KOPT-K1 (cell line): Measurements from ENCODE around the gene FAM120B.

Experiments
- H3K27ac ChIP-seq: fragments of 200-600 bp; sonication (generic); 2 replicates; pipeline ENCODE4 v1.5.1; 2016; ENCODE audit warnings: antibody characterized with exemption, mild to moderate bottlenecking, low read depth, low read length; ENCODE audit not compliant: poor library complexity, severe bottlenecking
- H3K36me3 ChIP-seq: fragments of 200-600 bp; sonication (generic); 2 replicates; pipeline ENCODE4 v1.5.1; 2017; ENCODE audit warnings: antibody characterized with exemption, mild to moderate bottlenecking, low read length, moderate library complexity; ENCODE audit not compliant: insufficient read depth
- H3K9me3 ChIP-seq: fragments of 200-600 bp; sonication (generic); 2 replicates; pipeline ENCODE4 v1.5.1; 2017; ENCODE audit warnings: antibody characterized with exemption, low read length, mild to moderate bottlenecking; ENCODE audit not compliant: insufficient read depth, poor library complexity, severe bottlenecking

Gene FAM120B

GRCh38 chr6:170434117-170434820 lies 127.7 kb downstream of the FAM120B start:
- peaks cover 28% of the 10 kb centered on the region for H3K9me3 ChIP-seq
- H3K27ac ChIP-seq, result no peak overlapping the region
- H3K36me3 ChIP-seq, result no peaks in the 10 kb centered on the region

- H3K27ac ChIP-seq, result no peak overlapping the region
- H3K36me3 ChIP-seq, result no peaks in the 10 kb centered on the region
- H3K9me3 ChIP-seq, result peaks cover 28% of the 10 kb centered on the region
Observed at GRCh38 chr6:170434821-170435155, 128.2 kb downstream of the FAM120B start.

- Histone ChIP-seq H3K27ac (no peak overlapping the region), H3K9me3 (peaks cover 28% of the 10 kb centered on the region), H3K36me3 (no peaks in the 10 kb centered on the region)
Observed at GRCh38 chr6:170435766-170436165, 129.2 kb downstream of the FAM120B start.

GRCh38 chr6:170436209-170436809 lies 129.8 kb downstream of the FAM120B start:
- Histone ChIP-seq H3K27ac (no peak overlapping the region), H3K9me3 (peaks cover 28% of the 10 kb centered on the region)

GRCh38 chr6:170437719-170438401 lies 131.3 kb downstream of the FAM120B start:
- no peak overlapping the region for H3K27ac ChIP-seq

More at GRCh38 chr6:170436209-170436809, 129.8 kb downstream of the FAM120B start:
- no peaks in the 10 kb centered on the region for H3K36me3 ChIP-seq

GRCh38 chr6:170438402-170438753 lies 131.8 kb downstream of the FAM120B start:
- H3K36me3 ChIP-seq, result no peaks in the 10 kb centered on the region
- no peak overlapping the region for H3K27ac ChIP-seq
- H3K9me3 ChIP-seq, result peaks cover 28% of the 10 kb centered on the region

More at GRCh38 chr6:170437719-170438401, 131.3 kb downstream of the FAM120B start:
- Histone ChIP-seq H3K9me3 (peaks cover 28% of the 10 kb centered on the region), H3K36me3 (no peaks in the 10 kb centered on the region)

- Histone ChIP-seq H3K9me3 (peaks cover 28% of the 10 kb centered on the region), H3K36me3 (no peaks in the 10 kb centered on the region), H3K27ac (no peak overlapping the region)
Observed at GRCh38 chr6:170438861-170439260, 132.3 kb downstream of the FAM120B start.

GRCh38 chr6:170439366-170440361 lies 133.1 kb downstream of the FAM120B start:
- Histone ChIP-seq H3K36me3 (no peaks in the 10 kb centered on the region), H3K27ac (no peak overlapping the region), H3K9me3 (peaks cover 21% of the 10 kb centered on the region)

GRCh38 chr6:170440437-170440836 lies 133.9 kb downstream of the FAM120B start:
- Histone ChIP-seq H3K27ac (no peak overlapping the region), H3K36me3 (no peaks in the 10 kb centered on the region), H3K9me3 (peaks cover 17% of the 10 kb centered on the region)

GRCh38 chr6:170441316-170441715 lies 134.8 kb downstream of the FAM120B start:
- no peaks in the 10 kb centered on the region for H3K36me3 ChIP-seq
- H3K9me3 ChIP-seq, result peaks cover 9% of the 10 kb centered on the region

GRCh38 chr6:170442596-170442995 lies 136.0 kb downstream of the FAM120B start:
- H3K9me3 ChIP-seq, result peaks cover 7% of the 10 kb centered on the region
- no peaks in the 10 kb centered on the region for H3K36me3 ChIP-seq
- H3K27ac ChIP-seq, result no peak overlapping the region

More at GRCh38 chr6:170441316-170441715, 134.8 kb downstream of the FAM120B start:
- H3K27ac ChIP-seq, result no peak overlapping the region

- Histone ChIP-seq H3K36me3 (no peaks in the 10 kb centered on the region), H3K9me3 (peaks cover under 1% of the 10 kb centered on the region), H3K27ac (no peak overlapping the region)
Observed at GRCh38 chr6:170443151-170443662, 136.6 kb downstream of the FAM120B start.

- H3K36me3 ChIP-seq, result no peaks in the 10 kb centered on the region
Observed at GRCh38 chr6:170444056-170444591, 137.6 kb downstream of the FAM120B start.

GRCh38 chr6:170444811-170445211 lies 138.3 kb downstream of the FAM120B start:
- no peak overlapping the region for H3K27ac ChIP-seq
- H3K9me3 ChIP-seq, result no peaks in the 10 kb centered on the region
- H3K36me3 ChIP-seq, result no peaks in the 10 kb centered on the region

More at GRCh38 chr6:170444056-170444591, 137.6 kb downstream of the FAM120B start:
- H3K27ac ChIP-seq, result no peak overlapping the region
- no peaks in the 10 kb centered on the region for H3K9me3 ChIP-seq
